HEK293 (cell line): ENCODE results near the gene KIZ.

Experiments
- CTCF ChIA-PET: fragments of 350-600 bp; formaldehyde crosslinking; extraction: SDS; loops from one replicate; lab custom pipeline; 2021; ENCODE audit warnings: antibody characterized with exemption; lab: Yijun Ruan, JAX
- POLR2A ChIA-PET: fragments of 300-600 bp; formaldehyde crosslinking; extraction: SDS; loops from one replicate; lab custom pipeline; 2020; ENCODE audit warnings: antibody characterized with exemption, inconsistent platforms; lab: Yijun Ruan, JAX
- H3K27ac ChIP-seq: fragments of 200-500 bp; sonication (Bioruptor generic); 2 replicates; pipeline ENCODE4 v1.5.1; 2014; ENCODE audit warnings: low read depth, low read length, control low read depth, inconsistent platforms; ENCODE audit errors: extremely low read depth
- H3K36me3 ChIP-seq, 2 experiments: fragments of 200-500 bp in 1 of 2; sonication (Bioruptor generic) in 1 of 2; 1 replicate in 1 of 2; 2 replicates in 1 of 2; pipeline ENCODE4 v1.5.1; 2014 to 2017; ENCODE audit warnings: inconsistent platforms in 2 of 2, low read length in 2 of 2; ENCODE audit not compliant: control insufficient read depth in 2 of 2, insufficient read depth in 1 of 2
- H3K4me1 ChIP-seq: fragments of 200-500 bp; sonication (Bioruptor generic); 2 replicates; pipeline ENCODE4 v1.5.1; 2014; ENCODE audit warnings: mild to moderate bottlenecking, low read length, inconsistent platforms; ENCODE audit not compliant: control insufficient read depth, insufficient read depth
- H3K4me3 ChIP-seq: 2 replicates; pipeline ENCODE4 v1.5.1; 2011; ENCODE audit warnings: low read depth, mild to moderate bottlenecking, control low read depth, low read length, moderate library complexity
- H3K9me3 ChIP-seq: fragments of 200-500 bp; sonication (Bioruptor generic); 2 replicates; pipeline ENCODE4 v1.5.1; 2014; ENCODE audit warnings: low read depth, low read length, inconsistent platforms; ENCODE audit not compliant: control insufficient read depth, insufficient read depth
- SP7 ChIP-seq: fragments of 450-650 bp; formaldehyde crosslinking; IDR thresholded peaks from 2 replicates; pipeline ENCODE4 v1.5.1; 2016; ENCODE audit warnings: missing biosample characterization, missing genetic modification characterization
- ZNF37A ChIP-seq: fragments of 450-650 bp; IDR thresholded peaks from 2 replicates; pipeline ENCODE4 v1.5.1; 2018; ENCODE audit warnings: missing biosample characterization, missing genetic modification characterization
- TF ChIP-seq, protein P1 (sequence below): fragments of 450-650 bp; formaldehyde crosslinking; IDR thresholded peaks from 2 replicates; pipeline ENCODE4 v1.5.1; 2017; ENCODE audit warnings: missing biosample characterization, missing genetic modification characterization

The KIZ gene

DNA sequence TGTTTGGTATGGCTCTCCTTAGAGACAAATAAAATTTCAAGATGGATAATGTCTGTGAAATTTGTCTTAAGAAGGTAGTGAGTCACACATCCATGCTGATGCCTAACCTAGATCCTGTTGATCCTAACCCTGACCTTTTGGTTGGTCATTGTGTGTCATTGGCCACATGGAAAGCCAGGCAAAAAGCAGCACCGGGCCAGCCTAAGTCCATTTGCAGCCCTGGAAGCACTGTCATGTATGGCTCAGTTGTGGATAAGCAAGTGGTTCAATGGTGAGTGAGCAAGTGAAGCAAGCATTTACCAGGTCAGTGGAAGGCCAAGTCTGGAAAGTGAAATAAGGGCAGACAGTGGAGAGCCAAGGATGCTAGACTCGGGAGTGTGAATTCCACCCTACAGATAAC lies 165.1 kb downstream of the KIZ start (continued):
- TF ChIP-seq SP7 (tag by site-specific recombination), result no peak

DNA sequence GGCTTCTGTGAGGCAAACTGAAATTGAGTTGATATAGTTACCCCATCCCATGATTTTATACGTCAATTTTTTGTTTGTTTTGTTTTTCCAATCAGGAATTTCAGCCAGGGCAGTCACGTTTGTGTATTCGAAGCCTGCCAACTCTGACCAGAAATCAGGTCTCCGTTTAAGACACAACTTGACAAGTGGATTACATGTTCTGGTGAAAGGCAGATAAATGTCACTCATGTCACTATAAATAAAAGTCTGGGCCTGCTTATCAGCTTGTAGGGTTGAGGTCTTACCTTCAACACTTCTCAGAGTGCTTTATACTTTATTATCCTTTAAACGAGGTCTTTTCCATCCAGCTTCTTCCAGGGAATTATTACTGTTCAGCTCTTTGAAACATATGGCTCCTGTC lies 168.9 kb downstream of the KIZ start:
- TF ChIP-seq, protein P1, sequence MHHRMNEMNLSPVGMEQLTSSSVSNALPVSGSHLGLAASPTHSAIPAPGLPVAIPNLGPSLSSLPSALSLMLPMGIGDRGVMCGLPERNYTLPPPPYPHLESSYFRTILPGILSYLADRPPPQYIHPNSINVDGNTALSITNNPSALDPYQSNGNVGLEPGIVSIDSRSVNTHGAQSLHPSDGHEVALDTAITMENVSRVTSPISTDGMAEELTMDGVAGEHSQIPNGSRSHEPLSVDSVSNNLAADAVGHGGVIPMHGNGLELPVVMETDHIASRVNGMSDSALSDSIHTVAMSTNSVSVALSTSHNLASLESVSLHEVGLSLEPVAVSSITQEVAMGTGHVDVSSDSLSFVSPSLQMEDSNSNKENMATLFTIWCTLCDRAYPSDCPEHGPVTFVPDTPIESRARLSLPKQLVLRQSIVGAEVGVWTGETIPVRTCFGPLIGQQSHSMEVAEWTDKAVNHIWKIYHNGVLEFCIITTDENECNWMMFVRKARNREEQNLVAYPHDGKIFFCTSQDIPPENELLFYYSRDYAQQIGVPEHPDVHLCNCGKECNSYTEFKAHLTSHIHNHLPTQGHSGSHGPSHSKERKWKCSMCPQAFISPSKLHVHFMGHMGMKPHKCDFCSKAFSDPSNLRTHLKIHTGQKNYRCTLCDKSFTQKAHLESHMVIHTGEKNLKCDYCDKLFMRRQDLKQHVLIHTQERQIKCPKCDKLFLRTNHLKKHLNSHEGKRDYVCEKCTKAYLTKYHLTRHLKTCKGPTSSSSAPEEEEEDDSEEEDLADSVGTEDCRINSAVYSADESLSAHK (tag by site-specific recombination), result no peak
- TF ChIP-seq ZNF37A (tag by site-specific recombination), result no peak
- no peaks in the 10 kb centered on the region for H3K36me3 ChIP-seq
- ChIA-PET POLR2A (no interaction called here), CTCF (no interaction called here)
- H3K4me1 ChIP-seq, result no peaks in the 10 kb centered on the region
- no peaks in the 10 kb centered on the region for H3K9me3 ChIP-seq
- H3K4me3 ChIP-seq, result no peak overlapping the region
- H3K27ac ChIP-seq, result no peak overlapping the region
